MG63 (cell line): ENCODE measurements around the gene CELF4. TPM values are rescaled to one million over a fixed set of nuclear protein-coding genes. Genes with fewer than 3 reads are reported as not detected.
"Not testable (repeated sequence)": the region's sequence is repeated elsewhere in the genome, so short reads cannot be mapped to it uniquely, and the experiment has no call there.

Experiments
- DNase-seq: peaks from one replicate; pipeline ENCODE4 v3.0.0-alpha.2; 2020
- H3K27me3 ChIP-seq: fragments of 250-450 bp; sonication (Bioruptor Pico); 2 replicates; pipeline ENCODE4 v1.5.1; 2020; ENCODE audit warnings: mild to moderate bottlenecking, moderate library complexity
- H3K36me3 ChIP-seq: fragments of 250-450 bp; sonication (Bioruptor Pico); 2 replicates; pipeline ENCODE4 v1.5.1; 2020; ENCODE audit warnings: mild to moderate bottlenecking, moderate library complexity
- H3K4me3 ChIP-seq: fragments of 250-450 bp; sonication (Bioruptor Pico); 2 replicates; pipeline ENCODE4 v1.5.1; 2020; ENCODE audit warnings: mild to moderate bottlenecking, moderate library complexity
- H3K9me3 ChIP-seq: fragments of 250-450 bp; sonication (Bioruptor Pico); 2 replicates; pipeline ENCODE4 v1.5.1; 2020; ENCODE audit warnings: mild to moderate bottlenecking, moderate library complexity
- total RNA-seq: library from RNA; depleted of rRNA; stranded (reverse); fragments of >200 nt; shearing (Covaris generic); gene quantifications from 2 replicates; pipeline ENCODE4 v1.2.3, GENCODE V29; 2014; ENCODE audit warnings: low replicate concordance

The CELF4 gene
- total RNA-seq, 1 experiment from 2014 or later: not detected

- H3K36me3 ChIP-seq: no peaks in the 10 kb centered on the region
- no peaks in the 10 kb centered on the region for H3K9me3 ChIP-seq
- no peaks in the 10 kb centered on the region for H3K27me3 ChIP-seq
- peak; percentile 65 for DNase-seq
- H3K4me3 ChIP-seq: no peak overlapping the region
These were observed 84.1 kb downstream of the CELF4 start for GRCh38 chr18:37481491-37481890.

DNA sequence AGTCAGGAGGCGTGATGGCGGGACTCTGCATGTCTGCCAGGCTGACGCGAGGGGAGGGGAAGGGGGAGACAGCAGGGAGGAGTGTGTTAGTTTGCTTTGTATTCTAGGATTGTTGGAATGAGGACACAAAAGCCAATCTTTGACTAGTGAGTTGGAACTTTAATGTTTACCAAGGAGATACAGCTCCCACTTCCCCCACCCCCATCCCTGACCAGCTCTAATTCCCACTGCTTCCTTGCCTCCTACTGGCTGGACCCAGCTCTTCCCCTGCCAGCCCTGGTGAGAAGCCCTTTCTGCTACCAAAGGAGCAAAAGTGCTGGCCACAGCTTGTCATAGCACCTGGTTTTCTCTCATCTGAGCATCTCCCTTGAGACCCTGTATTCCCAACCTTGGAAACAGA, 84.5 kb downstream of the CELF4 start:
- H3K27me3 ChIP-seq: no peaks in the 10 kb centered on the region
- no peak for DNase-seq

GRCh38 chr18:37476611-37477295, 88.8 kb downstream of the CELF4 start:
- Histone ChIP-seq H3K27me3 (no peaks in the 10 kb centered on the region), H3K36me3 (no peaks in the 10 kb centered on the region), H3K4me3 (no peak overlapping the region), H3K9me3 (no peaks in the 10 kb centered on the region)
- no peak for DNase-seq

More for the DNA sequence above, 84.5 kb downstream of the CELF4 start:
- H3K36me3 ChIP-seq: no peaks in the 10 kb centered on the region
- no peak overlapping the region for H3K4me3 ChIP-seq
- no peaks in the 10 kb centered on the region for H3K9me3 ChIP-seq

- H3K27me3 ChIP-seq: no peaks in the 10 kb centered on the region
- peak; percentile 23 for DNase-seq
- H3K9me3 ChIP-seq: no peaks in the 10 kb centered on the region
- no peaks in the 10 kb centered on the region for H3K36me3 ChIP-seq
- no peak overlapping the region for H3K4me3 ChIP-seq
These were observed 89.4 kb downstream of the CELF4 start for GRCh38 chr18:37476182-37476581.

DNA sequence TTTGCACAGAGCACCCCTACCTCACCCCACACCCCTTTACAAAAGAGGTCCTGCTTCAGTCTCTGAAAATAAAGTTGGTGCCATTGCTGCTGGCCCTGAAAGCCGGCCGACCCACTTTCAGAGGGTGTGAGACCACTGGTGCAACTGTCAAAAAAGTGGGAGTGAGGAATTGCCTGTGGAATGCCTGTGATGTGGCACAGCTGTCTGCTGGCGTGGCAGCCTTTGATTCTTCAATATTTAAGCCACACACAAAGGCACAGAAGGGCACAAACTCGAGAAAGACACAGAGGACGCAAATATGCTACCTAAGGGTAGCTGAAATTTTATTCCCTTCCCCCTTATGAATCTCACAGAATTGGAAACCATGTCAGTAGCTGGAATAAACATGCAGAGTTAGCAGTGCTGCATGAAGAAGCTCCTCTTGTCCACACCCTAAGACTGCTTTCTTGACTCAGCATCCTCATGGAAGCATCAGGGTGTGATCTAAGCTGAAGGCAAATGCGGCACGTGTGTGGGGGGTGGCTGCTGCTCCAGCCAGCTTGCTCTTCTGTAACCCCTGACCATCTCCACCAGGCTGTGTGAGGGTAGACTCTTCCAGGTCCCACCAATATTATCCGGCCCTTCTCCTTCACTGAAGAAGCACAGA, 92.3 kb downstream of the CELF4 start:
- no peak for DNase-seq
- Histone ChIP-seq H3K27me3 (no peaks in the 10 kb centered on the region), H3K4me3 (no peak overlapping the region)

GRCh38 chr18:37471637-37472036, 94.0 kb downstream of the CELF4 start:
- Histone ChIP-seq H3K4me3 (no peak overlapping the region), H3K9me3 (no peaks in the 10 kb centered on the region), H3K27me3 (no peaks in the 10 kb centered on the region), H3K36me3 (no peaks in the 10 kb centered on the region)
- no peak for DNase-seq

More for the DNA sequence above, 92.3 kb downstream of the CELF4 start:
- Histone ChIP-seq H3K36me3 (no peaks in the 10 kb centered on the region), H3K9me3 (no peaks in the 10 kb centered on the region)

DNA sequence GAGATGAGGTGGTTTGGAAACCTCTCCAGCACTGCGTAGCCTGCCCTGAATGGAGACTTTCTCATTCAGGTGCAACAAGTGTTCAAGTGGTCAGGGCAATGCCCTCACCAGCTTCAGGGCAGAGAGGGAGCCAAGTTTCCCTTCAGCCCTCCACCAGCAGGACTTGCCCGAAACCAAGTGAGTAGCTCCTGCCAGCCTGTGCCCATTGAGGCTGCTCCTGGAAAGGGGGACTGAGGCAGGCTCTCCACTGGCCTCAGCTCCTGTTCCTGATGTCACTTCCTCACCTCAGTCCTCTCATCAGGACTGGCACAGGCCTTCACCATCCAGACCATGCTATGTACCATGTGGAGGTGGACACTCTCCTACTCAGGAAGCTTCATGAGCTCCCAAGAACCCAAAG, 94.6 kb downstream of the CELF4 start:
- H3K36me3 ChIP-seq: no peaks in the 10 kb centered on the region
- H3K9me3 ChIP-seq: no peaks in the 10 kb centered on the region
- no peak overlapping the region for H3K4me3 ChIP-seq
- no peaks in the 10 kb centered on the region for H3K27me3 ChIP-seq
- no peak for DNase-seq

DNA sequence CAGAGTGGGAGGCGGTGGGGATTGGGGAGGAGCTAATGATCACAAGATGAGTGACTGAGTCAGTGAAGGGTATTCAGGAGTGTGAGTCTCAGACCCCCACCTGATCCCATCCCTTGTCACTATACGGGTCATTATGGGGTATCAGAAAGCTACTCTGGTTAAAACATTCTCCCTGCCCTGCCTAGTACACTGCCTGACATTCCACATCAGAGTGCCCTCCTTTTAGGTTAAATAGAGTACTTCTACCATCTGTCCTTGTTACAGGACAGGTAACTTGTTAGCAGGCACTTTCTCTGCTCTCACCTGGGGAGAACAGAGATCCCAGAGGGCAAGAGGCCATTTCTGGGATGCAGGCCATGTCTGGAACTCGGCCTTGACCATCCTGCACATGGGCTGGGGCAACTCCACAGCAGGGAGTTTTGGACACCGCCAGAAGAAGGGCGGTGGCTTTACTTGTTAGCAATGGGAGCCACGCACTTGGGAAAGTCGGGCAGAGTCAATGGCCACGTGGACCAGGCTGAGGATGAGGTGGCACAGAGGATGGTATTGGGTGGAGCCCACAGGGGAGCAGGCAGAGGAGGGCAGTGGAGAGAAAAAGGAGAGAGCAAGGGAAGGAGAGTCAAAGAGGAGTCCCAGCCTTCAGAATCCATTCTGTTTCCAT, 98.5 kb downstream of the CELF4 start:
- H3K36me3 ChIP-seq: no peaks in the 10 kb centered on the region
- no peaks in the 10 kb centered on the region for H3K27me3 ChIP-seq
- no peak overlapping the region for H3K4me3 ChIP-seq
- no peak for DNase-seq
- H3K9me3 ChIP-seq: no peaks in the 10 kb centered on the region

DNA sequence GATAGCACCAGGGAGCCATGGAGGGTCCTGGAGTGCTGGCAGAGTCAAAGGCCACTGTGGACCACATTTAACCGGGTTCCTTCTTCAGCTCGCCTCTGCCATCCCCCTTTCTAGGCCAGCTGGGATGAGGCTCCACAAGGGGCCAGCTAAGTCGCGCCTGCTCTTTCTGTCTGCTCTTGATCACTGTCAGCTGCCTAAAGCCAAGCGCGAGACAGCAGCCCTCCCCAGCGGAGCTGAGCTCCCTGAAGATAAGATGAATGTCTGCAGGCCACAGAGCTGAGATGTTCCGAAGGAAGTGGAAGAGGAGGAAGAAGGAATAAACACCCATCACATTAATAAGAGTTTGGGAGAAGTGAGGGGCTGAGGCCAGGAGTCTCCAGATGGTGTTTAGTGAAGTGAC, 99.6 kb downstream of the CELF4 start:
- H3K4me3 ChIP-seq: no peak overlapping the region
- H3K27me3 ChIP-seq: no peaks in the 10 kb centered on the region
- no peaks in the 10 kb centered on the region for H3K36me3 ChIP-seq
- no peak for DNase-seq
- no peaks in the 10 kb centered on the region for H3K9me3 ChIP-seq

DNA sequence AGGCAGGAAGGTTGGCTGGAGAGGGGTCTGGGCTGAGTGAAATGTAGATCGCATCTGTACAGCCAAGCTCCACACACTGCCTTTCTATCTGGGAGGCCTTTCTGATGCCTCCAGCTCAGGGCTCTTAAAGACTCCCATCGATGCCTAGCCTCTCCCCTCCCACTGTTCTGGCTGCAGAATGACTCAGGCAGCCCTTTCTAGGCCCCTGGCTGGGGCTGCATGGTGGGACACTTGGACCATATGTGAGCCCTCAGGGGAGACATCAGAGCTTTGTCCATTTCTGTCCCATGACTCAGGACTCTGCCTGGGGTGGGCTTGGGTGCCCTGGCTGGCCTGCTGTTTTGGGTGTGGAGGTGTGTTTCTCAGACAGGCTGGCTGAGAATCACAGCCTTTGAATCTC, 101.3 kb downstream of the CELF4 start:
- Histone ChIP-seq H3K36me3 (no peaks in the 10 kb centered on the region), H3K27me3 (no peaks in the 10 kb centered on the region), H3K9me3 (no peaks in the 10 kb centered on the region), H3K4me3 (no peak overlapping the region)
- no peak for DNase-seq

DNA sequence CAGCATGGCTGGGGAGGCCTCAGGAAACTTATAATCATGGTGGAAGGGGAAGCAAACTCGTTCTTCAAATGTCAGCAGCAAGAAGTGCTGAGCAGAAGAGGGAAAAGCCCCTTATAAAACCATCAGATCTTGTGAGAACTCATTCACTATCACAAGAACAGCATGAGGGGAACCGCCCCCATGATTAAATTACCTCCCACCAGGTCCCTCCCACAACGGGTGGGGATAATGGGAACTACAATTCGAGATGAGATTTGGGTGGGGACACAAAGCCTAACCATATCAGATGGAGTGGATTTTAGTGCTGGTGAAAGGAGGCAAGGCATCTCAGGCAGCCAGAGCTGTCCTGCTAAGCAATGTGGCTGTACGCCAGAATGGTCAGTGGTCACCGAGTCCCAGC, 104.3 kb downstream of the CELF4 start:
- not testable (repeated sequence) for H3K4me3 ChIP-seq, H3K27me3 ChIP-seq, H3K36me3 ChIP-seq, H3K9me3 ChIP-seq, DNase-seq

DNA sequence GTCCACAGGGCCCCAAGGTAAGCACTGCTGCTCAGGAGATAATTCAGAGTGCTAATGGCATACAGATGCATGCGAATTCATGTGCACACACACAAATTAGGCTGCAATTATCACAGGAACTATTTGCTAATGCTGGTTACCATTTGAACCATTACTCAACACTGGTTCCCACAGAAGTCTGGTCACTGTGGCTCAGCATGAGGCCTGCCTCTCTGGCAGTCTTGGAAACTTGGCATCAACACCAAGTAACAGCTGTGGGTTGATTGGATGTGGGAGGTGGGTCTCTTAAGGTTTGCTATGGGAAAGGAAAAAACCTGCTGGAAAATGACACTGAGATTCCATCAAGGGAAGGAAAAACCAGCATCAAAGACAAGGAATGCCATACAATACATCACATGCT, 105.0 kb downstream of the CELF4 start:
- no peaks in the 10 kb centered on the region; the same call in 1 of the 2 replicates for H3K27me3 ChIP-seq
- no peak overlapping the region for H3K4me3 ChIP-seq
- no peaks in the 10 kb centered on the region for H3K36me3 ChIP-seq
- DNase-seq: no peak
- H3K9me3 ChIP-seq: no peaks in the 10 kb centered on the region

- Histone ChIP-seq H3K36me3 (no peaks in the 10 kb centered on the region), H3K27me3 (no peaks in the 10 kb centered on the region; the same call in 1 of the 2 replicates), H3K4me3 (no peak overlapping the region), H3K9me3 (no peaks in the 10 kb centered on the region)
- DNase-seq: no peak
These were observed 106.9 kb downstream of the CELF4 start for GRCh38 chr18:37458697-37459096.

DNA sequence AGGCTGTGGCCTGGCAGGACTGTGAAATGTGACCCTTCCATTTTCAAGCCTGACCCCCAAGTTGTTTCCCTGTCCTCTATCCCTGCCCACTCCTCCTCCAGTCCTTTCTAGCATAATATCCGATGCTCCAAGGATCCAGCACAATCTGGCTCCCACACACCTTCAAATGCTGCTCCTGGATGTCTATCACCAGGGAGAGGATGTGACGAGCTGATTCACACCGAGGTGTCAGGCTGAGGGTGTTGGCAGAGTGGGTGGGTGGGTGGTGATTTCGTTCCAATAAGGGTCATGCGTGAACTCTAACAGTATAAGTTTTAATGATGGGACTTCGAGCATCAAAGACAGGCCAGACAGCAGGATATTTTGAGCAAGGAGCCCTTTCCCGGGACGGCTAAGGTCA, 107.8 kb downstream of the CELF4 start:
- no peaks in the 10 kb centered on the region for H3K36me3 ChIP-seq
- DNase-seq: no peak
- no peaks in the 10 kb centered on the region for H3K9me3 ChIP-seq
- no peak overlapping the region for H3K4me3 ChIP-seq
- H3K27me3 ChIP-seq: no peaks in the 10 kb centered on the region; the same call in 1 of the 2 replicates

DNA sequence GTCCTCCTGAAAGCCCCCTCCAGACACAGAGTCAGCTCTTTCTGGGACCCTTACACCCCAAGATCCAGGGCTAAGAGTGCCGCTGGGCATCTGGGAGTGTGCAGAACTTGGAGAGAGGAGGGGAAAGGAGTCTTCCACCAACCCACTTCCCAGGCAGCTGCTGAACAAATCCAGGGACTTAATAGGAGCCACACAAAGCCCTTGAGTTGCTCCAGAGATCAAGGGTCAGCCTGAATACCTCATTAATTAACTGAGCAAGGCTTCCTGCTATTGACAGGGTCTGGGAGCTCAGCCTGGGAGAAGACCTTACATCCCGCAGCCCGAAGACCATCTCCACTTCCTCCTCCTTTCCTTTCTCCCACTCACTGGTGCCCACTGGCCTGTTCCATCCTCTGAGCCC, 108.3 kb downstream of the CELF4 start:
- no peak for DNase-seq

GRCh38 chr18:37456873-37457272, 108.7 kb downstream of the CELF4 start:
- no peak for DNase-seq
- Histone ChIP-seq H3K4me3 (no peak overlapping the region), H3K9me3 (no peaks in the 10 kb centered on the region), H3K27me3 (no peaks in the 10 kb centered on the region; the same call in 1 of the 2 replicates), H3K36me3 (no peaks in the 10 kb centered on the region)

More for the DNA sequence above, 108.3 kb downstream of the CELF4 start:
- Histone ChIP-seq H3K36me3 (no peaks in the 10 kb centered on the region), H3K27me3 (no peaks in the 10 kb centered on the region; the same call in 1 of the 2 replicates), H3K9me3 (no peaks in the 10 kb centered on the region), H3K4me3 (no peak overlapping the region)

GRCh38 chr18:37456395-37456794, 109.2 kb downstream of the CELF4 start:
- no peak for DNase-seq
- no peaks in the 10 kb centered on the region for H3K9me3 ChIP-seq
- H3K27me3 ChIP-seq: no peaks in the 10 kb centered on the region; the same call in 1 of the 2 replicates
- H3K36me3 ChIP-seq: no peaks in the 10 kb centered on the region
- no peak overlapping the region for H3K4me3 ChIP-seq
